Activated CD4-positive, CD25-positive, alpha-beta regulatory T cell treated with anti-CD3 and anti-CD28 coated beads, Interleukin-2, amount 50 U/mL, for 24 hours (primary cell): ENCODE data around the gene ADAMTS18.
"Not testable (repeated sequence)": the region's sequence is repeated elsewhere in the genome, so short reads cannot be mapped to it uniquely, and the experiment has no call there.

Experiments
- ATAC-seq, 2 donors: fragments of 150-1000 bp; cut with Tn5 transposase; one replicate each; pipeline ENCODE4 v1.10.0; 2021; ENCODE audit warnings: mild to moderate bottlenecking in 1 of 2, moderate library complexity in 1 of 2

ADAMTS18 gene, protein sequence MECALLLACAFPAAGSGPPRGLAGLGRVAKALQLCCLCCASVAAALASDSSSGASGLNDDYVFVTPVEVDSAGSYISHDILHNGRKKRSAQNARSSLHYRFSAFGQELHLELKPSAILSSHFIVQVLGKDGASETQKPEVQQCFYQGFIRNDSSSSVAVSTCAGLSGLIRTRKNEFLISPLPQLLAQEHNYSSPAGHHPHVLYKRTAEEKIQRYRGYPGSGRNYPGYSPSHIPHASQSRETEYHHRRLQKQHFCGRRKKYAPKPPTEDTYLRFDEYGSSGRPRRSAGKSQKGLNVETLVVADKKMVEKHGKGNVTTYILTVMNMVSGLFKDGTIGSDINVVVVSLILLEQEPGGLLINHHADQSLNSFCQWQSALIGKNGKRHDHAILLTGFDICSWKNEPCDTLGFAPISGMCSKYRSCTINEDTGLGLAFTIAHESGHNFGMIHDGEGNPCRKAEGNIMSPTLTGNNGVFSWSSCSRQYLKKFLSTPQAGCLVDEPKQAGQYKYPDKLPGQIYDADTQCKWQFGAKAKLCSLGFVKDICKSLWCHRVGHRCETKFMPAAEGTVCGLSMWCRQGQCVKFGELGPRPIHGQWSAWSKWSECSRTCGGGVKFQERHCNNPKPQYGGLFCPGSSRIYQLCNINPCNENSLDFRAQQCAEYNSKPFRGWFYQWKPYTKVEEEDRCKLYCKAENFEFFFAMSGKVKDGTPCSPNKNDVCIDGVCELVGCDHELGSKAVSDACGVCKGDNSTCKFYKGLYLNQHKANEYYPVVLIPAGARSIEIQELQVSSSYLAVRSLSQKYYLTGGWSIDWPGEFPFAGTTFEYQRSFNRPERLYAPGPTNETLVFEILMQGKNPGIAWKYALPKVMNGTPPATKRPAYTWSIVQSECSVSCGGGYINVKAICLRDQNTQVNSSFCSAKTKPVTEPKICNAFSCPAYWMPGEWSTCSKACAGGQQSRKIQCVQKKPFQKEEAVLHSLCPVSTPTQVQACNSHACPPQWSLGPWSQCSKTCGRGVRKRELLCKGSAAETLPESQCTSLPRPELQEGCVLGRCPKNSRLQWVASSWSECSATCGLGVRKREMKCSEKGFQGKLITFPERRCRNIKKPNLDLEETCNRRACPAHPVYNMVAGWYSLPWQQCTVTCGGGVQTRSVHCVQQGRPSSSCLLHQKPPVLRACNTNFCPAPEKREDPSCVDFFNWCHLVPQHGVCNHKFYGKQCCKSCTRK (N-terminal part only)

DNA sequence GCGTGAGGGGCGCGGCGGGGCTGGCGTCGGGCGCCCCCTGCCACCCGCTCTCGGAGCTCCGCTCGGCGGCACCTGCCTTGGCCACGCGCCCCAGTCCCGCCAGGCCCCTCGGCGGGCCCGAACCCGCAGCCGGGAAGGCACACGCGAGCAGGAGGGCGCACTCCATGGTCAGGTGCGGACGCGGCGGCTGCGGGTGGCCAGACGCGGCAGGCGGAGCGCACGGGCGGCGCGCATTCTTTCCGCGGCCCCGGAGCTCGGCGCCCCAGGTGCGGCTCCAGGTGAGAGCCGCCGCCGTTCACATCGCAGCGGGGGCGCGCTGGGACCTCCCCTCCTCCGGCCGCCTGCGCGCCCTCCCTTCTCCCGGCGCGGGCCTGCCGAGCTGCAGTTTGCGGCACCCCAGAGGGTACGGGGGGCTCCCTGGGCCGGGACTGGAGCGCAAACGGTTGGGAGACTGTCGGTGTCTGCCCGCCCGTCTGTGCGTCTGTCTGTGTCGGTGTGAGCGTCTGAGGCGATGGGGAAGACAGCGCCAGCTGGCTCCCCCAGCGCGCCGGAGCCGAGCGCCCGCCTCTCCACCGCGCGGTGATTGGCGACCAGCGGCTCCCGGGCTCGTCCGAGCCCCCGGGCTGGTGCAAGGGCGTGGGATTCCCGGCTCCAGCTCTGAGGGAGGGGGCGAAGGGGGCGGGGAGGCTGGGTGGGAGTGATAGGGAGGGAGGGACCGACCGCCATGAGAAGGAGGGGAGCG, at the start of gene ADAMTS18:
TSS of gene ADAMTS18 (minus strand) at position 505 of the 742 bp plus-strand sequence. CDS start at position 166, 339 bp downstream.
- no peak for ATAC-seq

GRCh38 chr16:77480681-77481315, 46.0 kb upstream of the ADAMTS18 start:
- ATAC-seq = no peak

DNA sequence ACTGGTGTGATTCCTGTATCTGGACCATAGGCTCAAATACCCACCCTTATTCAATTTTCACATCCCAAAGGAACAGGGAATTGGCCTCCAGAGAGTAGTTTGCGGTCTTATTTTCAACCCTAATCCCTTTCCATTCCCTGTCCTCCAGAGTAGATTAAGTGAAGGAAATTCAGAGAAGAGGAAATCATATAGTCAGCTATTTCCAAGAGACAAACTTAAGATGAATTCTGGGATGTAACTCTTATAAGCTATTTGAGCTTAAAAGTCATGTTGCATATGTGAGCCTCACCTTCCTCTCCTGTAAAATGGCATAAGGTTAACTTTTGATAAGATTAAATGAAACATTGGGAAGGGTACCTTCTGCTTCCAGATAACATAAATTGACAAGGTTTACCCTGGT, 37.4 kb upstream of the ADAMTS18 start:
- no peak for ATAC-seq

GRCh38 chr16:77470851-77471250, 36.0 kb upstream of the ADAMTS18 start:
- ATAC-seq = no peak

GRCh38 chr16:77469634-77470033, 34.8 kb upstream of the ADAMTS18 start:
- no peak for ATAC-seq

- no peak for ATAC-seq
These were observed 34.0 kb upstream of the ADAMTS18 start for GRCh38 chr16:77468831-77469230.

- no peak for ATAC-seq
These were observed 33.0 kb upstream of the ADAMTS18 start for GRCh38 chr16:77467821-77468335.

DNA sequence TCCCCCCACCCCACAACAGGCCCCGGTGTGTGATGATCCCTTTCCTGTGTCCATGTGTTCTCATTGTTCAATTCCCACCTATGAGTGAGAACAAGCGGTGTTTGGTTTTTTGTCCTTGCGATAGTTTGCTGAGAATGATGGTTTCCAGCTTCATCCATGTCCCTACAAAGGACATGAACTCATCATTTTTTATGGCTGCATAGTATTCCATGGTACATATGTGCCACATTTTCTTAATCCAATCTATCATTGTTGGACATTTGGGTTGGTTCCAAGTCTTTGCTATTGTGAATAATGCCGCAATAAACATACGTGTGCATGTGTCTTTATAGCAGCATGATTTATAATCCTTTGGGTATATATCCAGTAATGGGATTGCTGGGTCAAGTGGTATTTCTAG, 28.8 kb upstream of the ADAMTS18 start:
- not testable (repeated sequence) for ATAC-seq

DNA sequence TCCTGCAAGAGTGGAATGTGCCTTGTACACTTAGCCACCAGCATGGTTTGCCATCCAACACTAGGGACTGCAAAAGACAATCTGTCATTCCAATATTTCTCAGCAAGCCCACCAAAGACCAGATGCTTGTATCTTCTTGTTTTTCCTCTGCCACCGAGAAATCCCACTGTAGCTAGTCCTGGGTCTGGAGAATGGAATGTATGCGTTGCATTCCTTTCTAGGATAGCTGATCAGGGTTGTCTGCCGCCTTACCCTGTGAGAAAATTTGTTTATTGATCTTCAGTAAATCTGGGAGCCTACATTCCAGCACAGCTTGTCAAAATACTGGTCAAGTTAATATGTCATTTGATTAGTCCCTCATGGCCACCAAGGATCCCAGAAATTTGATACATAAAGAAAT, 28.1 kb upstream of the ADAMTS18 start:
- no peak for ATAC-seq

DNA sequence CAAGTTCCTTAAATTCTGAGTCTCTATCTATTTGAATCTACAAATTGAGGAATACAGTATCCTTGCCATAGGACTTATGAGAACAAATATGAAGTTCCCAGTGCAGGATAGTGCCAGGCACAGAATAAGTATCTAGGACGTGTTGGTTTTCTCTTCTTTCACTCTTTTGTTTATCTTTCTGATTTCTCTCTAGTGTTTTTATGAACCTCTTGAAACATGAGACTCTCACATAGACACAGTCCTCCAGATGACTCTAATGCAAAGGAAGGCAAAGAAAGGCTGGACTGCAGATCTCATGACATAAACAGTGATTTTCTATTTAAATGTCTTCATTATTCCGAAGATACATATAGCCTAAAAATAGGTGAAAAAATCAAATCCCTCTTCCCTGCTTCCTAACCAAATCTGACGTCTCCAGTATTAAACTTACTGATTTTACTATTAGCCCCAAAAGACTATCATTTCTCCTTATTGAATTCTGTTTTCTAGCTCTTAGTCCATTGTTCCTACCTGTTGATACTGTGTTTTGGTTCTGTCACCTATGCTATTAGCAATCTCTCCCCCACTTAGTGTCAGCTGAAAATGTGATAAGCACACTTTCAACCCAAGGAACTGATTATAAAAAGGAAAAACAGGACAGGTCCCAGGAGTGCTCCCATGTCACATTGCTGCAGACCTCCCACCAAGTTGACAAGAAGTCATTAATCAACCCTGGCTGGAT, 24.9 kb upstream of the ADAMTS18 start:
- ATAC-seq = no peak

GRCh38 chr16:77457046-77457445, 22.2 kb upstream of the ADAMTS18 start:
- no peak for ATAC-seq

- no peak for ATAC-seq
These were observed 17.4 kb upstream of the ADAMTS18 start for GRCh38 chr16:77452243-77452642.

DNA sequence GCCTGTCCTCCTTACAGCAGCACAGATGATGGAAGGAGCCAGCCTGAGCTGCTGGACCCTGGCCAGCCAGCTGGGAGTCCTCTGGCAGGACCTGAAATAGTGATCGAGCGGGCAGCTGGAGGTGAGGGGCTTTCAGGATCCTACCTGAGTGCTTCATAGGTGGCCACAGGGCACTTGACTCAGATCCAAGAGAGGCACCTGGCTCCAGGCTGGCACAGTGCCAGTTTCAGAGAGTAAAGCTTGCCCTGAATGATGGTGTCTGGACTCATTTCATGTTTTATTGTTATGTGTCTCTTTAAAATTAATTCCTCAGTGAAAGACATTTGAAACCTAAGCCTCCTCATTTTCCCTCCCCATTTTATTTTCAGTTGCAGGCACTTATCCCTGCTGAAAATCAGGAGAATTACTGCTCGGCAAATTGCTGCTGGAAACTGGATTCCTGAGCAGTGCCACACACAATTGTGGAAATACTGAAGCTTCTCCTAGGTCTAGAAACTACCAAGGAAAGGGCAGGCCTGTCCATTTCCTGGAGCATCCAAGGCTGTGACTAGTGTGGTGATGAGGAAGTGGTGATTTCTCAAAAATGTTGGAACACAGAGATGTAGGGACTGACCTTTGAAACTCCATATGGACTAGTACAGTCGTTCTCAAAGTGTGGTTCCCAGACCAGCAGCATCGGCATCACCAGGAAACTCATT, 16.1 kb upstream of the ADAMTS18 start:
- ATAC-seq = no peak

- ATAC-seq = no peak
These were observed 14.4 kb upstream of the ADAMTS18 start for GRCh38 chr16:77449208-77449607.

DNA sequence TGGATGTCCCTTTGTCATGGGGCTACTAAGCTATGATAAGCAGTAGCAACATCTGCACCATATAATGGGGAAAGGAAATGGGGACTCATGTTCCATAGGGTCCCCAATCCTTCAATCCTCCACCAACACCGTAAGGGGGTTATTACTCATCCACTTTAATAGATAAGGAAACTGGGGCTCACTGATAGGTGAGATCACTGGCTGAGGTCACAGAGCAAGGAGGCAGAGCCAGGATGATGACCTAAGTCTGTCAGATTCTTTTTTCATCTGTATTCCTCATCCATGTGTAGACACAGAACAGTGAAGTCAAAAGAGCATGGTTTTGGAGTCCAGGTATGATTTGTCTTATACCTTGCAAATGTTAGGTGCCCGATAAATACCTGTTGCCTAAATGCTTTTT, 10.5 kb upstream of the ADAMTS18 start:
- ATAC-seq = no peak

GRCh38 chr16:77444147-77444460, 9.3 kb upstream of the ADAMTS18 start:
- ATAC-seq = no peak

DNA sequence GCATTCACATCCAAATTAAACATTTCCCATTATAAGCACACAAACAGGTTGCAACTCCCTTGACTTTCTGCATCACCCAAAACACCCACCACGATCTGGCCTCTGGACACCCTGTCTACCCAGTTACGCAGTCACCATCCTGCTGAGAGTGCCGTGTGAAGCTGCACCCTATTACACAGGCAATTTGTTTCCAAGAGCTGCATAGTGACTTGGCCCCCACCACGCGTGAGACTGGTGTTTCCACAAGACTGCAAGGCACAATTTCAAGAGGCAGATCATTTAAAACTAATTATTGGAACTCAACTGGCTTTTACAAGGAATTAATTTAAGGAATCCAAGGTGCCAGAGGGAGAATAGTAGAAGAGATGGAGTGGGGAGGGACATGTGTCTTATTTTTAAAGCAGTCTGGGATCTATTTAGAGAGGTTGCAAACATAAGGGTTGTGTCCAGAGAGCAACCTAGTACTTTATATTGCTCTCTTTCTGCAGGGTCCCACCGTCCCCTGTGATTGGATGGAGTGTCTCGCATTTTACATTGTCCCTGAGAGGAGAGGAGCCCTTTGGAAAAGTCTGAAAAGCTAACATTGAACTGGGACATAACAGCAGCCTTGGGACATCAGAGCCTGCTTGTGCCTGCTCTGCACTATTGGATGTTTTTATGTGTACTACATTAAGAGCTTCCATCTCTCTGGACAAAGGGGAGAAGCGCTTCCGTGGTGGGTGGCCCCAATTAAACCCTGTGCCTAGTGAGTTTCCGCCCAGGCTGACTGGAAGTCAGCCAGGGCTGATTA, 8.7 kb upstream of the ADAMTS18 start:
- ATAC-seq = no peak

DNA sequence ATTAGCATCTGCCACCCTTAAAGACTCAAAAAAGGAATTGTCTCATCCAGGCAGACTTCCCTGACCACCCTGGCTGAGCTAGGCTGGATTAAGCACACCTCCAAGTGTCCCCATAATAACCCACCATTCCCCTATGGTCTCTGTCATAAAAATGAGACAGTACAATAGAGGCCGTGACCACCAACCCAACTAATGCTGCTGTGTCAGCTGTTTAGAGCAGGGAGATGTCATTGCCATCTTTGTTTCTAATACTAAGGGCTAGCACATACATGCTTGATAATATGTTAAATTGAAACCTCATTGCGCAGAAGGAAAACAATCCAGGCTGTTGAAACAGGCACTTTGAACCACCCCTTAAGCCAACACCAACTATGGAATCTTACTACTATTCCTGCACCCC, 7.2 kb upstream of the ADAMTS18 start:
- ATAC-seq = no peak

DNA sequence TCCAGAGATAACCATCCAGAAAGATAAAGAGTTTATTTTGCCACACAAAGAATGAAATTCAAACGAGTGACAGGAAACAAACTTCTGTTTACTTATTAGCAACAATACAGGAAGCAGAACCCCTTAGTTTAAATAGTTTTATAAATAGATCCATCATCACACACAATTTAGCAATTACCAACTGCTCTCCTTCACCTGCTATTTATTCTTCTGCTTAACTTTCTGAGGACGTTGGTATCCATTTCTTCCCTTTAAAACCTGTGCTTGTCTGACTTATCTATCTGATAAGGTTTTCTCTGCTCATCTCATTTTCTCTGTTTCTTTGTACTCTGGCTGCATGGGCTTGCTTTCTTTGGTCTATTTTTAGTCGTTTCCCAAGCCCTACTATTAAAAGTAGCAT, 4.3 kb upstream of the ADAMTS18 start:
- no peak for ATAC-seq

DNA sequence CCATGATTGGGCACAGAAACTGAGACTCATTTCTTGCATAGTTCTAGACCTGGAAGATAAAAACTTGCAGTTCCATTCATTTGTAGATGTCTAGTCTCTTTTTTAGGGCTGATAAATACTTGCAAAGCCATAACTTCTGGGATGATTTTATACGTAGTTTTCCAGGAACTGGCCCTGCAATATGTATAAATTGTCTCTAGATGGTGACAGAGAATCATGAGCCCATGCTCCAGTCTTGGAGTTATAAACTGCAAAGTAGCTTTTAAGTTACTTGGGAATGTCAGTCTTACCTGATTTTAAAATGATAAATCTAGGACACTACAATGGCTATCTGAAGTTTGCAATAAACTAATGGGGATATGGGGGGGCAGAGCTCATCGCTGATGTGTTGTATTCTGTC, 3.0 kb upstream of the ADAMTS18 start:
- no peak for ATAC-seq
